Esophagus squamous epithelium (tissue), 5 donors: ENCODE measurements around the gene DUSP14. TPM values are rescaled to one million over a fixed set of nuclear protein-coding genes. Genes with fewer than 3 reads are reported as not detected.

Experiments
- DNase-seq: peaks from one replicate; lab custom pipeline; 2025; lab: John Stamatoyannopoulos, UW
- H3K27ac ChIP-seq, 4 donors: fragments of 200-600 bp; sonication (generic); one replicate each; pipeline ENCODE4 v1.5.1; 2016 to 2019; ENCODE audit warnings: mild to moderate bottlenecking in 1 of 4
- H3K27me3 ChIP-seq, 4 donors: fragments of 200-600 bp; sonication (generic); 1 replicate in 3 of 4; 2 replicates in 1 of 4; pipeline versions ENCODE4 v1.5.1 to v1.6.0; 2017 to 2021; ENCODE audit warnings: antibody characterized with exemption in 1 of 4
- H3K36me3 ChIP-seq, 3 donors: fragments of 200-600 bp; sonication (generic); one replicate each; pipeline ENCODE4 v1.5.1; 2016 to 2019
- H3K4me1 ChIP-seq, 3 donors: fragments of 200-600 bp; sonication (generic); one replicate each; pipeline ENCODE4 v1.5.1; 2017 to 2019
- H3K4me3 ChIP-seq, 4 donors: fragments of 200-600 bp; sonication (generic); 1 replicate in 3 of 4; 2 replicates in 1 of 4; pipeline ENCODE4 v1.5.1; 2016 to 2019; ENCODE audit warnings: mild to moderate bottlenecking in 2 of 4, moderate library complexity in 1 of 4
- H3K9me3 ChIP-seq, 3 donors: fragments of 200-600 bp; sonication (generic); one replicate each; pipeline ENCODE4 v1.5.1; 2016 to 2019
- POLR2A ChIP-seq, 4 donors: fragments of 450-650 bp; IDR thresholded peaks; one replicate each; pipeline ENCODE4 v1.6.1; 2017; ENCODE audit warnings: antibody characterized with exemption in 4 of 4, mild to moderate bottlenecking in 4 of 4, moderate library complexity in 3 of 4
- WGBS, 2 donors: methylation state at CpG; one replicate each; pipeline ENCODE4 v1.1.5; 2018; 5-methylcytosine and 5-hydroxymethylcytosine counted together
- intact Hi-C: fragments of 100-400 bp; cut with DNase I; formaldehyde crosslinking; loops from one replicate; pipeline ENCODE4 v1.15.0; 2022
- total RNA-seq, 4 donors: library from RNA; depleted of rRNA; stranded (reverse); fragments of >200 nt; gene quantifications; one replicate each; pipeline ENCODE4 v1.1.0, GENCODE V29; 2016
- TF ChIP-seq, protein P1 (sequence below), 6 experiments: fragments of 450-650 bp in 4 of 6; fragments of 200-600 bp in 2 of 6; sonication (generic) in 2 of 6; IDR thresholded peaks; one replicate each; pipeline ENCODE4 v1.5.1; 2016 to 2019; ENCODE audit warnings: antibody characterized with exemption in 6 of 6, mild to moderate bottlenecking in 4 of 6, moderate library complexity in 4 of 6
- donor health status: DM: yes; HTN: yes; CAD: no.

The DUSP14 gene
- total RNA-seq, 4 donors from 2014 or later, result 11.4 to 28.8 (median 20.4) TPM

DNA sequence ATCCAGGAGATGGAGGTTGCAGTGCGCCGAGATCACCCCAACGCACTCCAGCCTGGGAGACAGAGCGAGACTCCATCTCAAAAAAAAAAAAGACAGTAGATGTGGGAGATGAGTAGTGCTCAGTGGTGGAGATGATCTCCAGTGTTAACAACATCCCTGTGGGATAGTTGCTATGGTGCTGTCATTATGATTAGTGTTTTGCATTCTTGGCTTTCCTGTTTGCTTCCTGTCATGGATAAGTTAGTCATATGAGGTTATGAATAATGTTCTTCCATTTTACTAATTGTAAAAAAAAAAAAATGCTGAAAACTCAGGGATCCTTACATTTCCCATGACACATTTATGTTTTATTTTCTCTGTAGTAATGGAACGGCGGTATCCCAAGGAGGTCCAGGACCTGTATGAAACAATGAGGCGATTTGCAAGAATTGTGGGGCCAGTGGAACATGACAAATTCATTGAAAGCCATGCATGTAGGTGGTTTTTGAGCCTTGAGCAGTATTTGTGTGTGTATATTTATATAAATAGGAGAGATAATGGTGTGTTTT is 24.5 kb upstream of the DUSP14 start:
- H3K4me3 ChIP-seq, result no peak overlapping the region
- peak overlapping the region in 3 of 4 donors; percentile 42 to 67 (median 65) for H3K27ac ChIP-seq
- DNase-seq, result no peak
- no peaks in the 10 kb centered on the region for H3K9me3 ChIP-seq
- WGBS, 2 donors, result 89 to 90% methylated on average over 6 to 7 of the region's 7 CpGs
- peaks cover 5 to 84% (median 17%) of the 10 kb centered on the region in 3 donors for H3K36me3 ChIP-seq
- TF ChIP-seq, protein P1, sequence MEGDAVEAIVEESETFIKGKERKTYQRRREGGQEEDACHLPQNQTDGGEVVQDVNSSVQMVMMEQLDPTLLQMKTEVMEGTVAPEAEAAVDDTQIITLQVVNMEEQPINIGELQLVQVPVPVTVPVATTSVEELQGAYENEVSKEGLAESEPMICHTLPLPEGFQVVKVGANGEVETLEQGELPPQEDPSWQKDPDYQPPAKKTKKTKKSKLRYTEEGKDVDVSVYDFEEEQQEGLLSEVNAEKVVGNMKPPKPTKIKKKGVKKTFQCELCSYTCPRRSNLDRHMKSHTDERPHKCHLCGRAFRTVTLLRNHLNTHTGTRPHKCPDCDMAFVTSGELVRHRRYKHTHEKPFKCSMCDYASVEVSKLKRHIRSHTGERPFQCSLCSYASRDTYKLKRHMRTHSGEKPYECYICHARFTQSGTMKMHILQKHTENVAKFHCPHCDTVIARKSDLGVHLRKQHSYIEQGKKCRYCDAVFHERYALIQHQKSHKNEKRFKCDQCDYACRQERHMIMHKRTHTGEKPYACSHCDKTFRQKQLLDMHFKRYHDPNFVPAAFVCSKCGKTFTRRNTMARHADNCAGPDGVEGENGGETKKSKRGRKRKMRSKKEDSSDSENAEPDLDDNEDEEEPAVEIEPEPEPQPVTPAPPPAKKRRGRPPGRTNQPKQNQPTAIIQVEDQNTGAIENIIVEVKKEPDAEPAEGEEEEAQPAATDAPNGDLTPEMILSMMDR (IDR thresholded peaks at IDR 0.05), result no peak
- TF ChIP-seq POLR2A (IDR thresholded peaks at IDR 0.05), result no peak
- peaks cover 0 to 26% (median 0%) of the 10 kb centered on the region in 3 donors for H3K4me1 ChIP-seq
- H3K27me3 ChIP-seq, result no peaks in the 10 kb centered on the region
- intact Hi-C loops, result no loop called here

DNA sequence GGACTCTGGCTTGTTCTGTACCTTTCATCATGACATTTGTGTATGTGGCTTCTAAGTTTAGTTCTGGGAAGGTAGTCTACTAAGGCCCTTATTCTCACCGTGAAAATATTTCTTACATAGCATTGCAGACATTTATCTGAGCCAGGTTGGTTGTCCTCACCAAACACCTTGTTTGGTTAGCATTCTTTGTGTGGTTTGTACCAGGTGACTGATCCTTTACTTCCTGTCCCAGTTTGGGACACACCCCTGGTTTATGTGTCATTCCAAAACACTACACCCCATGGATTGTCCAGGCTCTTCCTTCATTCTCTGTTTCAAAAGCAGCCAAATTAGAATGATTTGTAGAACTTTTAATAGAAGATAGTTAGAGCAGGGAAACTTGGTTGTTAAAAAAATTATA is 23.2 kb upstream of the DUSP14 start:
- intact Hi-C loops, result no loop called here
- no peaks in the 10 kb centered on the region for H3K9me3 ChIP-seq
- H3K27ac ChIP-seq, result peak overlapping the region; percentile 42 to 69 (median 66)
- no peak overlapping the region for H3K4me3 ChIP-seq
- DNase-seq, result no peak
- WGBS, 2 donors, result 40 to 50% methylated on average over 1 of the region's 1 CpG
- H3K4me1 ChIP-seq, result peaks cover 0 to 26% (median 0%) of the 10 kb centered on the region in 3 donors
- no peaks in the 10 kb centered on the region for H3K27me3 ChIP-seq
- TF ChIP-seq, protein P1 (IDR thresholded peaks at IDR 0.05), result no peak
- no peak for TF ChIP-seq POLR2A (IDR thresholded peaks at IDR 0.05)
- peaks cover 5 to 85% (median 27%) of the 10 kb centered on the region in 3 donors for H3K36me3 ChIP-seq

DNA sequence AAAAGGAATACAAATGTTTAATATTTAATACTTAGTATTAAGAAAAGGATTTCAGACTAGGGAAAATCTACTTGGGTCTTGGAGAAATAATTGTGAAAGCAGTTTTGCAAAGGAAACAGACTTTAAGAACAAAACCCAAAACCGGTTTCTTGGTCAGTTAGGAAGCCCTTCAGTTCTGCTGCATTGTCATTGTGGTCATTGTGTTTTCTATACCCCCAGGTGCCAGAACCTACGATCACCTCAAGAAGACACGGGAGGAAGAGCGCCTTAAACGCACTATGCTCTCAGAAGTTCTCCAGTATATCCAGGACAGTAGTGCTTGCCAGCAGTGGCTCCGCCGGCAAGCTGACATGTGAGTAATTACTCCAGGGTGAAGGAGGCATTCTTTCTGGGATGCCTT is 19.5 kb upstream of the DUSP14 start:
- no peak for DNase-seq
- Histone ChIP-seq H3K9me3 (no peaks in the 10 kb centered on the region), H3K36me3 (peaks cover 5 to 100% (median 44%) of the 10 kb centered on the region in 3 donors), H3K4me3 (no peak overlapping the region), H3K4me1 (peaks cover 0 to 19% (median 0%) of the 10 kb centered on the region in 3 donors), H3K27me3 (no peaks in the 10 kb centered on the region), H3K27ac (no peak overlapping the region)
- TF ChIP-seq POLR2A (IDR thresholded peaks at IDR 0.05), result no peak
- TF ChIP-seq, protein P1 (IDR thresholded peaks at IDR 0.05), result no peak
- WGBS, 2 donors, result 80 to 87% methylated on average over 5 to 7 of the region's 7 CpGs
- intact Hi-C loops, result no loop called here

DNA sequence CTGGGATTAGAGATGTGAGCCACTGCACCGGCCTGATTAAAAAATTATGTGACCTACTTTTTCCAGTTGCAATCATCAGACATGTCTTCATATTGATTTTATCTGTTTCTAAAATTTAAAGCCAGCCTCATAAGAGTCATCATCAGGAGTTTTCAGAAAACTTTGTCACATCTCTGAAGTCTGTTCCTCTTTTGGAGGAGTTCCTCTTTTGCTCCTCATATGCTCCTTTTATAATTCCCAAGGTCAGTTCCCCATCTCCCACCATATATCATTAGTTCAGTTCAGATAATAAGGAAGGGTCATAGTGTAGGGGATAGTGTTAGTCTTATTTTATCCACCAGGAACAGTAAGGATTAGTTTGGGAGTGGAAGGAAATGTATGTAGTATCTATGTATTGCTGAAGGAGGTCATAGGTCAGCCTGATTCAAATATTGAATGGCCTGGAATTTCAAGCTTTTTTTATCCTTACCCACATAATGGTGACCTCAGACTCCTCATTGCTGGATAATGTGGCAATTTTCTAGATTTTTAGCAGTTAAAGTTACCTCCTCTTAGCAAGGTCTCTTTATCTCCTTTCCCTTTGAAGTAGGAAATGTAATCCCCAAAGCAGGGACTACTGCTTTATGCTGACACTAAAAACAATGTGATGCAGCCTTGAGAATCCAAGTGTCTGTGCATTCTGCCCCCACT is 13.8 kb upstream of the DUSP14 start:
- WGBS, 2 donors, result 71% methylated on average over 1 of the region's 1 CpG; no CpG with 5 or more reads in 1 of the 2 donors
- peaks cover 0 to 83% (median 23%) of the 10 kb centered on the region in 3 donors for H3K36me3 ChIP-seq
- H3K4me3 ChIP-seq, result no peak overlapping the region

More for the DNA sequence above, 13.8 kb upstream of the DUSP14 start:
- TF ChIP-seq, protein P1 (IDR thresholded peaks at IDR 0.05), result no peak
- TF ChIP-seq POLR2A (IDR thresholded peaks at IDR 0.05), result no peak
- intact Hi-C loops, result no loop called here
- peak overlapping the region; percentile 45 to 72 (median 64) for H3K27ac ChIP-seq
- H3K27me3 ChIP-seq, result no peaks in the 10 kb centered on the region
- no peaks in the 10 kb centered on the region for H3K9me3 ChIP-seq
- peaks cover 0 to 40% (median 18%) of the 10 kb centered on the region in 3 donors for H3K4me1 ChIP-seq
- no peak for DNase-seq
